ENCODE measurements around the gene PARD3B. TPM values are rescaled to one million over a fixed set of nuclear protein-coding genes. Genes with fewer than 3 reads are reported as not detected.

PARD3B gene
- total and polyA plus RNA-seq, 2 experiments from 2014 or later = 3.5 to 4.4 TPM

GRCh38 chr2:205438241-205438640, 893.0 kb downstream of the PARD3B start:
- no peaks in the 10 kb centered on the region for H3K36me3 ChIP-seq (ENCODE audit: insufficient read depth)
- no peaks in the 10 kb centered on the region for H3F3A ChIP-seq (replicated peaks; ENCODE audit: low read depth)
- H3K27me3 ChIP-seq (ENCODE audit: insufficient read depth) = no peaks in the 10 kb centered on the region; the same call in 1 of the 2 replicates
- H3K4me2 ChIP-seq = peak overlapping the region; percentile 18; the same call in 1 of the 2 replicates
- peaks cover 8% of the 10 kb centered on the region for H3K4me1 ChIP-seq (ENCODE audit: insufficient read depth)
- no peak overlapping the region for H3K27ac Mint-ChIP-seq
- H3K27me3 Mint-ChIP-seq (ENCODE audit: insufficient read depth, low read depth, poor library complexity) = no peaks in the 10 kb centered on the region
- H3K4me3 ChIP-seq = no peak overlapping the region
- H3K9me2 ChIP-seq (ENCODE audit: insufficient read depth) = no peaks in the 10 kb centered on the region
- no peaks in the 10 kb centered on the region for H4K20me1 ChIP-seq (replicated peaks; ENCODE audit: insufficient read depth)
- H2AFZ ChIP-seq = no peak overlapping the region
- H3K27ac ChIP-seq (ENCODE audit: low read depth) = no peak overlapping the region
- peaks cover 4% of the 10 kb centered on the region; the same call in 2 of the 3 replicates for H3K36me3 Mint-ChIP-seq (ENCODE audit: low read depth)
- peaks cover 4% of the 10 kb centered on the region for H3K9me3 Mint-ChIP-seq
- DNase-seq (ENCODE audit: low spot score) (no peak), ATAC-seq (no peak)
- peaks cover 23% of the 10 kb centered on the region for H3K4me1 Mint-ChIP-seq
- TF ChIP-seq STAT1 (IDR thresholded peaks at IDR 0.05; ENCODE audit: unreplicated experiment) = no peak
- no peak for TF ChIP-seq ZNF331 (CRISPR knock-in tag; IDR thresholded peaks at IDR 0.05; ENCODE audit: low read depth)
- no peak for TF ChIP-seq POLR2AphosphoS5 (IDR thresholded peaks at IDR 0.05; ENCODE audit: low read depth)
- no peak for TF ChIP-seq EZH2phosphoT487 (IDR thresholded peaks at IDR 0.05; ENCODE audit: unreplicated experiment)
- no peak for TF ChIP-seq CTCF (conservative IDR thresholded peaks at IDR 0.05; ENCODE audit: low read depth in 2 of 2)
- TF ChIP-seq JUNB (IDR thresholded peaks at IDR 0.05; ENCODE audit: unreplicated experiment) = no peak
- no peak for TF ChIP-seq REST (IDR thresholded peaks at IDR 0.05; ENCODE audit: unreplicated experiment)
- no peak overlapping the region for H3K4me3 Mint-ChIP-seq
- H3K79me2 ChIP-seq (replicated peaks; ENCODE audit: insufficient read depth) = no peaks in the 10 kb centered on the region

- Mint-ChIP-seq H3K4me1 (peaks cover 23% of the 10 kb centered on the region), H3K4me3 (no peak overlapping the region), H3K9me3 (peaks cover 9% of the 10 kb centered on the region), H3K27ac (no peak overlapping the region), H3K36me3 (ENCODE audit: low read depth) (peaks cover 9% of the 10 kb centered on the region; the same call in 2 of the 3 replicates), H3K27me3 (ENCODE audit: insufficient read depth, low read depth, poor library complexity) (no peaks in the 10 kb centered on the region)
- no peak overlapping the region for H3K4me3 ChIP-seq
- no peak overlapping the region for H2AFZ ChIP-seq
- no peaks in the 10 kb centered on the region for H4K20me1 ChIP-seq (replicated peaks; ENCODE audit: insufficient read depth)
- no peak for ATAC-seq
- no peaks in the 10 kb centered on the region for H3K9me2 ChIP-seq (ENCODE audit: insufficient read depth)
- DNase-seq (ENCODE audit: low spot score) = no peak
- no peaks in the 10 kb centered on the region; the same call in 1 of the 2 replicates for H3K27me3 ChIP-seq (ENCODE audit: insufficient read depth)
- no peak overlapping the region for H3K27ac ChIP-seq (ENCODE audit: low read depth)
- no peaks in the 10 kb centered on the region for H3K79me2 ChIP-seq (replicated peaks; ENCODE audit: insufficient read depth)
- H3K4me2 ChIP-seq = no peak overlapping the region
- no peaks in the 10 kb centered on the region for H3F3A ChIP-seq (replicated peaks; ENCODE audit: low read depth)
- H3K36me3 ChIP-seq (ENCODE audit: insufficient read depth) = no peaks in the 10 kb centered on the region
- H3K4me1 ChIP-seq (ENCODE audit: insufficient read depth) = peaks cover 8% of the 10 kb centered on the region
- TF ChIP-seq ZNF114 (CRISPR knock-in tag; IDR thresholded peaks at IDR 0.05) = no peak
- TF ChIP-seq CTCF (conservative IDR thresholded peaks at IDR 0.05; ENCODE audit: low read depth in 2 of 2) = no peak
- TF ChIP-seq EZH2 (IDR thresholded peaks at IDR 0.05; ENCODE audit: low read depth, unreplicated experiment) = no peak
- no peak for TF ChIP-seq JUNB (IDR thresholded peaks at IDR 0.05; ENCODE audit: unreplicated experiment)
These were observed 894.3 kb downstream of the PARD3B start for GRCh38 chr2:205439621-205440020.
